AG04450 (cell line): ENCODE results near the gene HAPLN2. TPM values are rescaled to one million over a fixed set of nuclear protein-coding genes. Genes with fewer than 3 reads are reported as not detected.
"Not testable (repeated sequence)": the region's sequence is repeated elsewhere in the genome, so short reads cannot be mapped to it uniquely, and the experiment has no call there.

ENCODE experiments used
- CTCF ChIA-PET: fragments of 300-600, 350-600 bp; formaldehyde crosslinking; extraction: SDS; loops from one replicate; lab custom pipeline; 2022; ENCODE audit warnings: antibody characterized with exemption, inconsistent platforms; lab: Charles Lee
- POLR2A ChIA-PET: fragments of 350-600 bp; formaldehyde crosslinking; extraction: SDS; loops from one replicate; lab custom pipeline; 2021; ENCODE audit warnings: antibody characterized with exemption, inconsistent platforms; lab: Yijun Ruan, JAX
- DNase-seq: peaks from one replicate; pipeline ENCODE4 v3.0.0-alpha.2; 2011; ENCODE audit warnings: low read depth, low spot score
- H3K27ac ChIP-seq: one replicate; pipeline ENCODE4 v1.5.1; 2012; ENCODE audit warnings: low read depth, low read length, control low read depth
- H3K27me3 ChIP-seq: one replicate; pipeline ENCODE4 v1.6.0; 2012; ENCODE audit warnings: low read length; ENCODE audit not compliant: control insufficient read depth, insufficient read depth
- H3K4me3 ChIP-seq: 2 replicates; pipeline ENCODE4 v1.5.1; 2011; ENCODE audit warnings: mild to moderate bottlenecking, low read depth, low read length, control low read depth
- H3K9me3 ChIP-seq: 2 replicates; pipeline ENCODE4 v1.5.1; 2012; ENCODE audit warnings: low read length; ENCODE audit not compliant: control insufficient read depth, insufficient read depth
- CTCF ChIP-seq: IDR thresholded peaks from 2 replicates; pipeline ENCODE4 v1.5.1; 2011; ENCODE audit warnings: low read depth, low read length, control low read depth, inconsistent platforms
- polyA plus RNA-seq: library from polyadenylated mRNA; depleted of rRNA; stranded (reverse); fragments of >200 nt; gene quantifications from 2 replicates; pipeline ENCODE4 v1.2.3, GENCODE V29; 2011

HAPLN2 gene
- polyA plus RNA-seq, 1 experiment: not detected

DNA sequence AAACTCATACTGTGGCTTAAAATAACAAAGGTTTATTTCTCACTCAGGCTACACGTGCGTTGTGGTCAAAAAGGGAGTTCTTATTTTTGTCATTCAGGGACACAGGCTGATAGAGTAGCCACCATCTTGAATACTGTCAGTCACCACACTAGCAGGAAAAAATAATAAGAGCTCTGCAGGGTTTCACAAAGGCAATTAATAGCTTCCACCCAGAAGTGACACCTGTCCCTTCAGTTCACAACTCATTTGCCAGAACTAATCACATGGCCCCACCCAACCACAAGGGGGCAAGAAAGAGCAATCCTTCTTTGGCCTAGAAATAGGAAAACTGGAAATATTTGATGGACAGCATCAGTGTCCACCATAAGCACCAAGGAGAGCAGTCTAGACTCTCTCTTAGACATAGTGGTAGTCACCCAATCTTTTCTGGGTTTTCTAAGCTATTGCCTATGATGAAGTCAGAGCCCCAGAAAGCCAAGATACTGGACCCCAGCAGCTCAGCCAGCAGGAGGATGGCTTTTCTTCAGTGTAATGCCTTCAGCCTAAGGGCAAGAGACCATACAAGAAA lies 8.2 kb downstream of the HAPLN2 start:
- H3K27ac ChIP-seq: no peak overlapping the region
- CTCF ChIA-PET: interaction anchor here (0.6 to 6.5 kb wide), 29 partner anchors 10 to 266 kb away, joined by 3 to 175 read pairs (median 8); partner anchors contain the start of genes NAXE and NES
- POLR2A ChIA-PET: interaction anchor here (0.7 kb wide), 1 partner anchor 11 kb away, joined by 5 read pairs; no protein-coding TSS in a partner anchor
- no peaks in the 10 kb centered on the region; the same call in 1 of the 2 replicates for H3K9me3 ChIP-seq
- DNase-seq: no peak
- TF ChIP-seq CTCF: peak; percentile 78
- H3K27me3 ChIP-seq: peaks cover 49% of the 10 kb centered on the region
- H3K4me3 ChIP-seq: no peak overlapping the region

GRCh38 chr1:156629823-156630449 lies 10.7 kb downstream of the HAPLN2 start:
- no peak overlapping the region for H3K27ac ChIP-seq
- H3K9me3 ChIP-seq: no peaks in the 10 kb centered on the region
- DNase-seq: no peak
- ChIA-PET POLR2A (no interaction called here), CTCF (interaction anchor here (0.9 to 1.0 kb wide), 2 partner anchors 10 to 244 kb away, joined by 3 read pairs; no protein-coding TSS in a partner anchor)
- H3K4me3 ChIP-seq: no peak overlapping the region
- no peak for TF ChIP-seq CTCF
- peaks cover 47% of the 10 kb centered on the region for H3K27me3 ChIP-seq

- peaks cover 51% of the 10 kb centered on the region for H3K27me3 ChIP-seq
- H3K27ac ChIP-seq, POLR2A ChIA-PET, H3K9me3 ChIP-seq, DNase-seq, H3K4me3 ChIP-seq: not testable (repeated sequence)
- CTCF ChIA-PET: interaction anchor here (0.7 kb wide), 2 partner anchors 70 to 283 kb away, joined by 3 to 6 read pairs; no protein-coding TSS in a partner anchor
These were observed 11.9 kb downstream of the HAPLN2 start for GRCh38 chr1:156631152-156631551.

GRCh38 chr1:156632355-156632754 lies 13.1 kb downstream of the HAPLN2 start:
- TF ChIP-seq CTCF: no peak
- ChIA-PET CTCF (no interaction called here), POLR2A (no interaction called here)
- H3K4me3 ChIP-seq: no peak overlapping the region
- H3K27me3 ChIP-seq: peaks cover 56% of the 10 kb centered on the region
- no peaks in the 10 kb centered on the region for H3K9me3 ChIP-seq
- no peak for DNase-seq
- no peak overlapping the region for H3K27ac ChIP-seq

GRCh38 chr1:156638189-156638985 lies 19.2 kb downstream of the HAPLN2 start:
- ChIA-PET CTCF (interaction anchor here (2.7 kb wide), 1 partner anchor 11 kb away, joined by 8 read pairs; no protein-coding TSS in a partner anchor), POLR2A (interaction anchor here (0.6 kb wide), 1 partner anchor 12 kb away, joined by 5 read pairs; no protein-coding TSS in a partner anchor)
- no peak for TF ChIP-seq CTCF

More at GRCh38 chr1:156638189-156638985, 19.2 kb downstream of the HAPLN2 start:
- Histone ChIP-seq H3K9me3 (no peaks in the 10 kb centered on the region; the same call in 1 of the 2 replicates), H3K27ac (no peak overlapping the region), H3K27me3 (peaks cover 86% of the 10 kb centered on the region), H3K4me3 (no peak overlapping the region)
- no peak for DNase-seq
